K562 (cell line): ENCODE data around the gene GANAB. TPM values are rescaled to one million over a fixed set of nuclear protein-coding genes. Genes with fewer than 3 reads are reported as not detected.

Experiments used
- ADNP ChIP-seq: fragments of 200-800 bp; sonication (Bioruptor generic); IDR thresholded peaks from 2 replicates; pipeline ENCODE4 v1.6.1; 2016; ENCODE audit warnings: missing genetic modification characterization, missing compliant biosample characterization
- ATF3 ChIP-seq, 2 experiments: fragments of 450-650 bp in 1 of 2; sonication (generic) in 1 of 2; formaldehyde crosslinking in 1 of 2; IDR thresholded peaks in 1 of 2; conservative IDR thresholded peaks in 1 of 2; 2 replicates each; pipeline versions ENCODE4 v1.6.1 to v1.8.1; 2016 to 2023; ENCODE audit warnings: mild to moderate bottlenecking in 2 of 2, moderate library complexity in 2 of 2, inconsistent platforms in 1 of 2, missing genetic modification reagents in 1 of 2
- BRCA1 ChIP-seq, 2 experiments: fragments of 450-650 bp in 1 of 2; sonication (generic) in 1 of 2; formaldehyde crosslinking in 1 of 2; IDR thresholded peaks; 2 replicates each; pipeline versions ENCODE4 v1.5.0 to v1.6.1; 2017 to 2020; ENCODE audit warnings: mild to moderate bottlenecking in 1 of 2, missing genetic modification reagents in 1 of 2
- CEBPB ChIP-seq: fragments of 450-650 bp; IDR thresholded peaks from 2 replicates; pipeline ENCODE4 v1.6.1; 2016; ENCODE audit warnings: missing genetic modification characterization, missing compliant biosample characterization
- CEBPG ChIP-seq, 3 experiments: fragments of 200-800 bp in 1 of 3; sonication (Bioruptor generic) in 1 of 3; sonication (generic) in 1 of 3; formaldehyde crosslinking in 1 of 3; IDR thresholded peaks in 2 of 3; conservative IDR thresholded peaks in 1 of 3; 2 replicates each; pipeline versions ENCODE4 v1.6.1 to v1.8.0; 2016 to 2022; ENCODE audit warnings: missing compliant biosample characterization in 2 of 3, missing genetic modification characterization in 2 of 3, mild to moderate bottlenecking in 1 of 3, missing genetic modification reagents in 1 of 3
- MEIS2 ChIP-seq: fragments of 450-650 bp; IDR thresholded peaks from 2 replicates; pipeline ENCODE4 v1.6.1; 2014; ENCODE audit warnings: mild to moderate bottlenecking; ENCODE audit not compliant: partially characterized antibody
- PBX2 ChIP-seq, 2 experiments: IDR thresholded peaks in 1 of 2; conservative IDR thresholded peaks in 1 of 2; 2 replicates each; pipeline ENCODE4 v1.6.1; 2016; ENCODE audit warnings: low read depth in 2 of 2, mild to moderate bottlenecking in 1 of 2, missing compliant biosample characterization in 1 of 2, missing genetic modification characterization in 1 of 2, moderate library complexity in 1 of 2
- PKNOX1 ChIP-seq: fragments of 450-650 bp; IDR thresholded peaks from 2 replicates; pipeline ENCODE4 v1.6.1; 2016
- PTRF ChIP-seq: fragments of 450-650 bp; IDR thresholded peaks from 2 replicates; pipeline ENCODE4 v1.6.1; 2016; ENCODE audit warnings: mild to moderate bottlenecking, missing genetic modification characterization, missing compliant biosample characterization
- polyA plus RNA-seq, 8 experiments: library from polyadenylated mRNA; depleted of rRNA in 4 of 8; stranded (reverse) in 5 of 8; unstranded in 3 of 8; fragments of >200 nt; fragmentation: Nextera tagmentation in 2 of 8; fragmentation: Illumina TruSeq in 1 of 8; extraction: Ambion mirVana in 2 of 8; extraction: Trizol in 1 of 8; gene quantifications; 2 replicates each; pipeline versions ENCODE4 v1.2.1 to v1.2.3, GENCODE V29; 2011 to 2014; ENCODE audit warnings: inconsistent platforms in 1 of 8, missing spikeins in 1 of 8
- total RNA-seq, 7 experiments: library from RNA; depleted of rRNA in 6 of 7; stranded (reverse); fragments of >200 nt in 6 of 7; fragmentation: Illumina TruSeq in 2 of 7; extraction: Trizol in 2 of 7; gene quantifications; 2 replicates each; pipeline versions ENCODE4 v1.2.1 to v1.2.3, GENCODE V29; 2011 to 2021; ENCODE audit warnings: low replicate concordance in 1 of 7

GANAB gene
- total and polyA plus RNA-seq, 9 of the 15 experiments (the other 6 are each of a cell fraction or from before 2014, with no cell fraction given) = 6.5 to 284 (median 161) TPM

DNA sequence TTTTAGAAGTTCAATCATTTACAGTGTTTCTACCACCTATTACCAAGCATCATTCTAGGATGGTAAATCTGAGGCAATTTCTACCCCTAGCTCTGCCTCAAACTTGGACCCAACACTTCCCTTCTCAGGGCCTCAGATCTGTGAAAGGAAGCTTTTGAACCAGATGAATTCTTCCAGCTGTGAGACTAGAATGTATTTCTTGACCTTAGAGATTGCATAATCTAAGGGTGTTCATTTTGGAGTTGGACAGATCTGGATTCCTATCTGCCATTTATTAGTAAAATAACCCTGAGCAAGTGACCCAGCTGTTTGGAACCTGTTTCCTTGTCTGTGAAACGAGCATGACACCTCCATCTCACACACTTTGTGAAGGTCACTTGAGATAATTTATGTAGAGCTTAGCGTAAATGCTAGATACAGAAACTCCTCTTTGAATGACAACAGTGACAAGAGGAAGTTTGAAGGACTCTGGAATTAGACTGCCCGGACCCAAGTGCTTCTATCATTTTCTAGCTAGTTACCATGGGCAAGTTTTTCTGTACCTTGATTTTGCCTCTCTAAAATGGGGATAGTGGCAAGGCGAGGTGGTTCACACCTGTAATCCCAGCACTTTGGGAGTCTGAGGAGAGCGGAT lies 10.5 kb upstream of the GANAB start (continued):
- TF ChIP-seq CEBPG (CRISPR knock-in tag; IDR thresholded peaks at IDR 0.05) (peak; percentile 74), CEBPG (tag; conservative IDR thresholded peaks at IDR 0.05 in 1 of 2, IDR thresholded peaks at IDR 0.05 in 1 of 2) (peak; percentile 72 to 80), MEIS2 (peak; percentile 61), CEBPB (peak; percentile 92), PTRF (tag) (no peak), PKNOX1 (peak; percentile 64), ADNP (tag) (0 out of 2 replicates have a peak, but pooled peaks have one; percentile 32), PBX2 (CRISPR knock-in tag; IDR thresholded peaks at IDR 0.05; ENCODE audit: low read depth) (no peak), PBX2 (tag; conservative IDR thresholded peaks at IDR 0.05; ENCODE audit: low read depth) (0 out of 2 replicates have a peak, but pooled peaks have one; percentile 41), ATF3 (IDR thresholded peaks at IDR 0.05) (peak; percentile 34; the same call in 1 of the 2 replicates), ATF3 (CRISPR knock-in tag; conservative IDR thresholded peaks at IDR 0.05) (no peak), BRCA1 (IDR thresholded peaks at IDR 0.05) (no peak), BRCA1 (CRISPR knock-in tag; IDR thresholded peaks at IDR 0.05) (no peak)
